GM18507 (cell line): ENCODE data around the gene LASP1.

Experiments
- DNase-seq: peaks from one replicate; pipeline ENCODE4 v3.0.0; 2011; ENCODE audit warnings: low read depth; ENCODE audit not compliant: insufficient read length; ENCODE audit errors: extremely low spot score
- FAIRE-seq: peaks from 2 replicates; lab custom pipeline; 2011; peaks lifted over from hg19 to GRCh38; lab: Jason Lieb, UNC

LASP1 gene

DNA sequence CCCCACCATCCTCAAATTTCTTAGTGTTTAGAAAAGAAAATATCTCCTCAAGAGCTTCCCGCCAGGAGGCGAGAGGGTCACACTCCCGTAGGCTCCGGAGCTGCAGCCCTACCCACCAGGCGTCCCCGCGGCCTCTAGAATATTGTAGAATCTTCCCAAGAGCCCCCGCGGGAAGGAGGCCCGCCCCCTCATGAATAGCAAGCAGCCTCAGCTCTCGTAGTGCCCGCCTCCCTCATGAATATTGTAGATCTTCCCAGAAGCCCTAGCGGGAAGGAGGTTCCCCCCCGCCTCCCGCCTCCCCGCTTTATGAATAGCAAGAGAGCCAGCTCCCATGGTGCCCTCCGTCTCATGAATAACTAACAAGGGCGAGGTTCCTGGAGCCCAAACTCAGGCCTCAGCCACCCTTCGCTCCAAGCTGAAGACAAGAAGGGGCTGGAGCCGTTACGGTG, 97.5 kb downstream of the LASP1 start, which contains the start of gene FBXO47:
FBXO47 (minus strand) TSS at position 114 of the 449 bp plus-strand sequence. CDS start 4,378 bp downstream, outside the sequence.
- FAIRE-seq (peak; percentile 36), DNase-seq (peak; percentile 43)

DNA sequence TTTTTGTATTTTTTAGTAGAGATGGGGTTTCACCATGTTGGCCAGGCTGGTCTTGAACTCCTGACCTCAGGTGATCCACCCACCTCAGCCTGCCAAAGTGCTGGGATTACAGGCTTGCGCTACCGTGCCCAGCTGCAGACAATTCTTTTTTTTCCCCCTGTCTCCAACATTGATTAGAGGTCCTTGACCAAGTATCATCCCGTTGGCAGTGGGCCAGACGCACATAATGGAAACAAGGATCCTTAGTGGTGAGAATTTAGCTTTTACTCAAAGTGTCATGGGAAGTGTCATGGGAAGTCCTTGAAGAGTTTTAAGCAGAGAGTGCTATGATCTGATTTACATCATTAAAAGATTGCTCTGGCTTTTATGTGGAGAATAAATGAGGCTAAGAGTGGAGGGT, 99.4 kb downstream of the LASP1 start:
- no peak for FAIRE-seq
- no peak for DNase-seq

DNA sequence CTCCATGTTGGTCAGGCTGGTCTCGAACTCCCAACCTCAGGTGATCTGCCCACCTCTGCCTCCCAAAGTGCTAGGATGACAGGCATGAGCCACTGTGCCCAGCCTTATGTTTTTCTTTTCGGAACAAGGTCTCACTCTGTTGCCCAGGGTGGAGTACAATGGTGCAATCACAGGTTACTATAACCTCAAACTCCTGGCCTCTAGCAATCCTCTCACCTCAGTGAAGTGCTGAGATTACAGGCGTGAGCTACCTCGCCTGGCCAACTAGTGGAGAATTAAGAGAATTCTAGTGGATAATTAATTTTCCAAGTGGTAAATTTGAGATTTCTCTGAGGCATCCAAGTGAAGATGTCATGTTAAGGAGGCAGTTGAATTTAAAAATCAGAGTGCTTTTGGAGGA, 100.3 kb downstream of the LASP1 start:
- DNase-seq (no peak), FAIRE-seq (no peak)

DNA sequence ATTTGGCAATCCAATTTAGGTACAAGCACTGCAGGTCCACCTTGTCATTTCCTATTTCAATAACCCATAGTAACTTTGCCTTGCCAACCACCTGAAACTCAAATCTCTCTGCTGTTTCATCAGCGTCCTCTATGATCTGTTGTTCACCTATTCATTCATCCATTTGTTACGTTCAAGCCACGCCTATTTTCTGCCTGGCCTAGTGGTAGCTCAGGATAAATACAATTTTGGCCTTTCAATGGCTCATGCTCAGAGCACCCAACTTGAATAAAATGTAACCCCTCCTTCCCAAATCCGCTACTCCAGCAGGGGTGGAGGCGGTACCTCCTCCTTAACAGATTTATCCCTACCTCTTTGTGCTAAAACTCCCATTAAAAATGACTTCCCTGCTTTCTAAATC, 100.9 kb downstream of the LASP1 start:
- DNase-seq (no peak), FAIRE-seq (no peak)
